SH-SY5Y (cell line): Measurements from ENCODE around the gene FGFRL1.

Source experiments
- GATA2 ChIP-seq: IDR thresholded peaks from 2 replicates; pipeline ENCODE4 v1.6.1; 2011; ENCODE audit warnings: mild to moderate bottlenecking, low read depth, low read length
- GATA3 ChIP-seq: IDR thresholded peaks from 2 replicates; pipeline ENCODE4 v1.6.1; 2011; ENCODE audit warnings: low read depth, mild to moderate bottlenecking, low read length, moderate library complexity

GRCh38 chr4:1019320-1019719, 7.9 kb downstream of the FGFRL1 start:
- TF ChIP-seq GATA2 (no peak), GATA3 (no peak)
